Osteoblast (primary cell): ENCODE results near the gene CMTR1. TPM values are rescaled to one million over a fixed set of nuclear protein-coding genes. Genes with fewer than 3 reads are reported as not detected.
"Not testable (repeated sequence)": the region's sequence is repeated elsewhere in the genome, so short reads cannot be mapped to it uniquely, and the experiment has no call there.

Source experiments
- DNase-seq: peaks from one replicate; pipeline ENCODE4 v3.0.0; 2011; ENCODE audit warnings: low spot score, mixed read lengths; ENCODE audit not compliant: insufficient read length; ENCODE audit errors: missing footprints
- H2AFZ ChIP-seq: 2 replicates; pipeline ENCODE4 v1.6.0; 2011; ENCODE audit warnings: mild to moderate bottlenecking, low read length
- H3K27ac ChIP-seq: 2 replicates; pipeline ENCODE4 v1.5.1; 2011; ENCODE audit warnings: mild to moderate bottlenecking, low read depth, low read length, moderate library complexity
- H3K27me3 ChIP-seq: 2 replicates; pipeline ENCODE4 v1.6.0; 2012; ENCODE audit warnings: mild to moderate bottlenecking, control low read depth, inconsistent platforms, low read length, moderate library complexity; ENCODE audit not compliant: insufficient read depth
- H3K36me3 ChIP-seq: 2 replicates; pipeline ENCODE4 v1.5.1; 2011; ENCODE audit warnings: mild to moderate bottlenecking, low read length, control low read depth, moderate library complexity; ENCODE audit not compliant: insufficient read depth
- H3K4me1 ChIP-seq: 2 replicates; pipeline ENCODE4 v1.5.1; 2011; ENCODE audit warnings: mild to moderate bottlenecking, low read length, control low read depth, moderate library complexity; ENCODE audit not compliant: insufficient read depth
- H3K4me2 ChIP-seq: 2 replicates; pipeline ENCODE4 v1.6.0; 2011; ENCODE audit warnings: mild to moderate bottlenecking, low read length; ENCODE audit not compliant: insufficient read depth
- H3K4me3 ChIP-seq: fragments of 200-600 bp; sonication (generic); 3 replicates; pipeline ENCODE4 v1.5.1; 2012; ENCODE audit warnings: mild to moderate bottlenecking, low read length, inconsistent platforms; ENCODE audit not compliant: insufficient read depth
- H3K79me2 ChIP-seq: 2 replicates; pipeline ENCODE4 v1.6.0; 2012; ENCODE audit warnings: mild to moderate bottlenecking, low read length, control low read depth, inconsistent platforms; ENCODE audit not compliant: insufficient read depth
- H3K9me3 ChIP-seq: 2 replicates; pipeline ENCODE4 v1.5.1; 2011; ENCODE audit warnings: low read depth, low read length, control low read depth
- H4K20me1 ChIP-seq: 2 replicates; pipeline ENCODE4 v1.6.0; 2012; ENCODE audit warnings: mild to moderate bottlenecking, low read length, control low read depth; ENCODE audit not compliant: insufficient read depth
- CTCF ChIP-seq: IDR thresholded peaks from 2 replicates; pipeline ENCODE4 v1.5.1; 2011; ENCODE audit warnings: mild to moderate bottlenecking, low read depth, low read length, moderate library complexity; ENCODE audit errors: extremely low read depth
- total RNA-seq: library from RNA; depleted of rRNA; stranded (reverse); fragments of >200 nt; gene quantifications from 2 replicates; pipeline ENCODE4 v1.2.3, GENCODE V29; 2012

Gene CMTR1
- total RNA-seq, 1 donor = 38.7 TPM

- Histone ChIP-seq H4K20me1 (no peaks in the 10 kb centered on the region), H3K4me1 (peaks cover 3% of the 10 kb centered on the region), H2AFZ (no peak overlapping the region), H3K9me3 (no peaks in the 10 kb centered on the region), H3K4me2 (no peak overlapping the region), H3K79me2 (peaks cover 45% of the 10 kb centered on the region), H3K36me3 (peaks cover 40% of the 10 kb centered on the region), H3K27me3 (no peaks in the 10 kb centered on the region), H3K27ac (peak overlapping the region; percentile 8), H3K4me3 (no peak overlapping the region)
- TF ChIP-seq CTCF = no peak
- DNase-seq = no peak
These were observed 8.6 kb downstream of the CMTR1 start for GRCh38 chr6:37441651-37442050.

GRCh38 chr6:37442416-37443215 is 9.6 kb downstream of the CMTR1 start:
- H3K4me2 ChIP-seq = peak overlapping the region; percentile 73
- no peaks in the 10 kb centered on the region for H4K20me1 ChIP-seq
- H2AFZ ChIP-seq = peak overlapping the region; percentile 63
- H3K4me3 ChIP-seq = peak overlapping the region; percentile 52
- H3K36me3 ChIP-seq = peaks cover 43% of the 10 kb centered on the region
- H3K27me3 ChIP-seq = no peaks in the 10 kb centered on the region
- no peaks in the 10 kb centered on the region for H3K9me3 ChIP-seq
- TF ChIP-seq CTCF = no peak
- H3K79me2 ChIP-seq = peaks cover 39% of the 10 kb centered on the region
- H3K27ac ChIP-seq = peak overlapping the region; percentile 45
- peaks cover 3% of the 10 kb centered on the region for H3K4me1 ChIP-seq
- DNase-seq = no peak

GRCh38 chr6:37443216-37443542 is 10.2 kb downstream of the CMTR1 start:
- H3K27me3 ChIP-seq, H4K20me1 ChIP-seq, H2AFZ ChIP-seq, DNase-seq, H3K4me1 ChIP-seq, H3K9me3 ChIP-seq: not testable (repeated sequence)
- H3K4me3 ChIP-seq = peak overlapping the region; percentile 52
- peak overlapping the region; percentile 45 for H3K27ac ChIP-seq
- H3K79me2 ChIP-seq = peaks cover 35% of the 10 kb centered on the region
- H3K36me3 ChIP-seq = peaks cover 41% of the 10 kb centered on the region
- H3K4me2 ChIP-seq = peak overlapping the region; percentile 73

DNA sequence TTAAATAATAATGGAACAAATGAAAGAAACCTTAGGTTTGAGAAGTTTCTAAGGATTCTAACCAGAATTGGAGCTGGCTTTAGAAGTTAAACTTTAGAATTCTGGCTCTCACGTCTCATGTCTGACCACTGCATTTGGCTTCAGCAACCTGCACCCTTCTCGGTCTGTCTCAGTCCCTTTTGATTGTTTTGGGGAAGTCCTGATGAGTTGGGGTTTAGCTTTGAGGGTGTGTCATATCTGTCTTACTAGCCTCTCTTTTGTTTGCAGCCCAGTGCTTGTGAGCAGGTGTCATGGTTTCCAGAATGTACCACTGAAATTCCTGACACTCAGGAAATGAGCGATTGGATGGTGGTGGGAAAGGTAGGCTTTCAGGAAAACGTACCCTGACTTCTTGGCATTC is 17.0 kb downstream of the CMTR1 start:
- Histone ChIP-seq H3K4me2 (no peak overlapping the region), H3K4me1 (peaks cover 15% of the 10 kb centered on the region), H4K20me1 (no peaks in the 10 kb centered on the region), H3K36me3 (peaks cover 58% of the 10 kb centered on the region), H3K9me3 (no peaks in the 10 kb centered on the region), H3K27ac (no peak overlapping the region), H3K4me3 (no peak overlapping the region), H2AFZ (no peak overlapping the region), H3K79me2 (no peaks in the 10 kb centered on the region), H3K27me3 (no peaks in the 10 kb centered on the region)
- no peak for TF ChIP-seq CTCF
- DNase-seq = no peak
